Upper lobe of right lung (tissue), 1 donor: ENCODE data around the gene CRHR1. TPM values are rescaled to one million over a fixed set of nuclear protein-coding genes. Genes with fewer than 3 reads are reported as not detected.

Source experiments
- ATAC-seq: fragments of 200-7000 bp; cut with Tn5 transposase; one replicate; pipeline ENCODE4 v1.9.1; 2020; ENCODE audit warnings: mild to moderate bottlenecking, moderate library complexity
- DNase-seq: peaks from one replicate; pipeline ENCODE4 v3.0.0-alpha.2; 2020
- H3K27ac ChIP-seq: fragments of 200-600 bp; one replicate; pipeline ENCODE4 v1.8.0; 2022
- H3K27me3 ChIP-seq: fragments of 200-600 bp; one replicate; pipeline ENCODE4 v1.8.0; 2022; ENCODE audit warnings: mild to moderate bottlenecking
- H3K36me3 ChIP-seq: fragments of 200-600 bp; one replicate; pipeline ENCODE4 v1.8.0; 2022
- H3K4me1 ChIP-seq: fragments of 200-600 bp; one replicate; pipeline ENCODE4 v1.8.0; 2022
- H3K4me3 ChIP-seq: fragments of 200-600 bp; one replicate; pipeline ENCODE4 v1.8.0; 2022; ENCODE audit warnings: mild to moderate bottlenecking
- H3K9me3 ChIP-seq: fragments of 200-600 bp; one replicate; pipeline ENCODE4 v1.8.0; 2022
- intact Hi-C: fragments of 100-400 bp; cut with DNase I; formaldehyde crosslinking; loops from one replicate; pipeline ENCODE4 v1.11.0; 2022
- total RNA-seq: library from RNA; stranded (reverse); fragmentation: NEBNext Ultra II Directional; extraction: Animal tissue kit (Norgen Biotek cat#: 25700); gene quantifications from one replicate; pipeline ENCODE4 v1.2.1, GENCODE V29; 2021
- TF ChIP-seq, protein P1 (sequence below): fragments of 200-600 bp; IDR thresholded peaks from one replicate; pipeline ENCODE4 v1.8.0; 2022; ENCODE audit warnings: antibody characterized with exemption
- donor health status: DM: no; HTN: yes; CAD: no; lungs with severe emphysema.

The CRHR1 gene
- total RNA-seq, 1 donor from 2014 or later = not detected

DNA sequence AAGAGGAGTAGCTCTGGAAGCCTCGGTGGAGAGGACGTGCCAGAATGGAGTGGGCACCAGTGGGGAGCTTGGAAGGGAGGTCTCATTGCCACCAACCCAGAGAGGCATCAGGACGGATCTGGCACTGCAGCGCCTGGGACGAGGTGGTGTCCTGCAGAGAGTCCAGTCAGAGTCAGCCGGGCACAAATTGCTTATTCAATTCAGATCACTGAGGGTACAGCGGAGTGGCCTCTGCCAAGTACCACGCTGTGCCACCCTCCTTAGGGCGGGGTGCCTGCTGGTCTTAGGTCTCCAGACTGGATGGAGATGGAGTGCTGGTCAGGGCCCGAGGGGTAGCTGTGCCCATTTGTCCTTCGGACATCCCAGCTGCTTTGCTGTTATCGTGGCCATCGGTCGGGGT lies 41.7 kb downstream of the CRHR1 start:
- no peak overlapping the region for H3K4me3 ChIP-seq
- no peaks in the 10 kb centered on the region for H3K9me3 ChIP-seq
- TF ChIP-seq, protein P1, sequence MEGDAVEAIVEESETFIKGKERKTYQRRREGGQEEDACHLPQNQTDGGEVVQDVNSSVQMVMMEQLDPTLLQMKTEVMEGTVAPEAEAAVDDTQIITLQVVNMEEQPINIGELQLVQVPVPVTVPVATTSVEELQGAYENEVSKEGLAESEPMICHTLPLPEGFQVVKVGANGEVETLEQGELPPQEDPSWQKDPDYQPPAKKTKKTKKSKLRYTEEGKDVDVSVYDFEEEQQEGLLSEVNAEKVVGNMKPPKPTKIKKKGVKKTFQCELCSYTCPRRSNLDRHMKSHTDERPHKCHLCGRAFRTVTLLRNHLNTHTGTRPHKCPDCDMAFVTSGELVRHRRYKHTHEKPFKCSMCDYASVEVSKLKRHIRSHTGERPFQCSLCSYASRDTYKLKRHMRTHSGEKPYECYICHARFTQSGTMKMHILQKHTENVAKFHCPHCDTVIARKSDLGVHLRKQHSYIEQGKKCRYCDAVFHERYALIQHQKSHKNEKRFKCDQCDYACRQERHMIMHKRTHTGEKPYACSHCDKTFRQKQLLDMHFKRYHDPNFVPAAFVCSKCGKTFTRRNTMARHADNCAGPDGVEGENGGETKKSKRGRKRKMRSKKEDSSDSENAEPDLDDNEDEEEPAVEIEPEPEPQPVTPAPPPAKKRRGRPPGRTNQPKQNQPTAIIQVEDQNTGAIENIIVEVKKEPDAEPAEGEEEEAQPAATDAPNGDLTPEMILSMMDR = no peak
- no peak for DNase-seq
- no peaks in the 10 kb centered on the region for H3K4me1 ChIP-seq
- ATAC-seq = no peak
- intact Hi-C loops = no loop called here
- H3K27ac ChIP-seq = no peak overlapping the region
- no peaks in the 10 kb centered on the region for H3K36me3 ChIP-seq
- peaks cover 19% of the 10 kb centered on the region for H3K27me3 ChIP-seq

DNA sequence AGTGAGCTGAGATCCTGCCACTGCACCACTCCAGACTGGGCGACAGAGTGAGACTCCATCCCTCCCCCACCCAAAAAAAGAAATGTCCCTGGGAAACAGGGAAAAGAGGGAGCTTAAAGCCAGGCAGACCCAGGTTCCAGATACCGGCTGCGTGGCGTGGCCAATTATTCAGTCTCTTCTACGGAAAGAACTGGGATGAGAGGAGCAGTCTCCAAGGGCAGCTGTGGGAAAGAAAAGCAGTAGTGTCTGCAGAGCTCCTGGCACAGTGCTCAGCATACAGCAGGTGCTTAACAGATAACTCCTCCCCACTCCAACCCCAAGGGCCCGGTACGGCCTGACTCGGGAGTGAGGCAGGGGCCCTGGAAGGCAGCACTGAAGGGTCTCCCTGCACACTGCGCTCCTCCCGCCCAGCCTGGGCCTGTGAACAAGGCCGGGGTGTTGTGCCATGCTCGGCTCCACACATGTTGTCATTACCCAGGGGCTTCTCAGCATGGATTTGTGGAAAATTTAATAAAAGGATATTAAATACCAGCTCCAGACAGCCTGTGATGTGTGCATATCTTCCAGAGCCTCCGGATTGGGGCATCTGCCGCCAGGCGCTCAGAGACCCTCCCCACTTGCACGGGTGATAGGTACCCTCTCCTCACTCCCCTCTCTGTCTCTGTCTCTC lies 42.9 kb downstream of the CRHR1 start:
- ATAC-seq = no peak
- Histone ChIP-seq H3K27ac (no peak overlapping the region), H3K36me3 (no peaks in the 10 kb centered on the region), H3K4me3 (no peak overlapping the region), H3K4me1 (no peaks in the 10 kb centered on the region), H3K9me3 (no peaks in the 10 kb centered on the region), H3K27me3 (peaks cover 16% of the 10 kb centered on the region)
- DNase-seq = no peak
- TF ChIP-seq, protein P1 = no peak
- intact Hi-C loops = no loop called here

DNA sequence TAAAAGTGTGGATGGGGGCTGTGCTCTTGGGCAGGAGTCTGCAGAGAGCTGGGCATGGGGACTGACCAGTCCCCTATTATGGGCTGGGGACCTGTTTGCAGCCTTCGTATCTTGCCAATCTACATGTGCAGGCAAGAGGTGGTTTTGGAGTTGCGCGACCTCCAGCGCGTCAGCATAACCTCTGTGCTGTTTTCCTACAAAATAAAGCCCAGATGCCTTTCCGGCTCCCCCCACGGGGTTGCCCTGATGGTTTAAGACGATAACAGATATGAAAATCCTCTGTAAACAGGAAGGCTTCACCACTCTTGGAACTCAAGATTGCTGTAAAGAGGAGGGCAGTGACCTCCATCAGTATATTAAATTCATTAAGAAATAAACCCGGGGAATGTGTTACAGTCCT lies 44.1 kb downstream of the CRHR1 start:
- intact Hi-C loops = no loop called here
- TF ChIP-seq, protein P1 = no peak
- no peaks in the 10 kb centered on the region for H3K4me1 ChIP-seq
- DNase-seq = no peak
- no peaks in the 10 kb centered on the region for H3K36me3 ChIP-seq
- no peak overlapping the region for H3K27ac ChIP-seq
- no peak for ATAC-seq
- no peak overlapping the region for H3K4me3 ChIP-seq
- H3K27me3 ChIP-seq = peaks cover 21% of the 10 kb centered on the region
- no peaks in the 10 kb centered on the region for H3K9me3 ChIP-seq

DNA sequence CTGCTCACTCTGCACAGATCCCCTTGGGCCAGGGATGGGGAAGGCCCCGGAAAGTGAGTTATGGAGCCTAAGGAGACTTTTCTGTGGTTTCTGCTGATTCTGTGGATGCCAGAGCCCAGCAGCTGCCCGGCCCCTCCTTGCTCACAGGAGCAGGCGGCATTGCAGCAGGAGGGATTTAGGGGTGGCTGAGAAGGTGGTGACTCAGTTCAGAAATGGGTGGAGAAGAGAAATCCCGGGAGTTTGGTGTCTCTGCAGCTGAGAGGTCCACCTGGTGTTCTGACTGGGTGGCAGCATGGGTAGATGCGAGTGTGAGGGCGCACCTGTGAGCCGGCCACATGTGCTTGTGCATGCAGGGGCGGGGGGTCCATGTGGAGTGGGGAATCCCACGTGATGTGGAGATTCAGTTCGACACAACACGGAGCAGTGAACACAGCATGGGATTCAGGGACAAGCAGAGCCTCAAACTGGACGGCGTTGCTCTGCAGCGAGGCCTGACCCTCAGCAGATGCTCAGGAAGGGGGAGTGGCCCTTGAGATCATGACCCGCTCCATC lies 44.5 kb downstream of the CRHR1 start:
- no peak overlapping the region for H3K27ac ChIP-seq
- TF ChIP-seq, protein P1 = no peak
- H3K4me1 ChIP-seq = no peaks in the 10 kb centered on the region
- ATAC-seq = no peak
- intact Hi-C loops = no loop called here
- no peak for DNase-seq
- peaks cover 21% of the 10 kb centered on the region for H3K27me3 ChIP-seq
- H3K4me3 ChIP-seq = no peak overlapping the region
- H3K36me3 ChIP-seq = no peaks in the 10 kb centered on the region
- H3K9me3 ChIP-seq = no peaks in the 10 kb centered on the region

DNA sequence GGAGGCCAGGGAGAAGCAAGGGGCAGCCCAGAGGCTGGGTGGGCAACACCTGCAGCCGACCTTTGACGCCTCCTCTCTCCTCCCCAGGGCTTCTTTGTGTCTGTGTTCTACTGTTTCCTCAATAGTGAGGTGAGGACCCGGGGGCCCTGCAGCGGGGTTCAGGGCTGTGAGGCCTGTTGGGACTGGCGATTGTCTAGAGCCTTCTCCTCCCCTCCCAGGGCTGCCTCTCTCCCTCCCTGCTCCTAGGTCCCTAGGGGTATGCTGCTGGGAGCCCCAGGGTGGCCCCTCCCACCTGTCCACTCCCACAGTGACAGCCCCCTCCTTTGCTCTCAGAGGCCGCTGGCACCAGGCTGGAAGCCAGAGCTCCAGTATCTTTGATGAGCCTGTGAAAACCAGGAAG lies 49.8 kb downstream of the CRHR1 start:
- TF ChIP-seq, protein P1 = no peak
- no peaks in the 10 kb centered on the region for H3K9me3 ChIP-seq
- DNase-seq (no peak), ATAC-seq (no peak)
- H3K27me3 ChIP-seq = peaks cover 21% of the 10 kb centered on the region
- H3K27ac ChIP-seq = no peak overlapping the region
- no peaks in the 10 kb centered on the region for H3K36me3 ChIP-seq
- H3K4me1 ChIP-seq = no peaks in the 10 kb centered on the region
- intact Hi-C loops = loop anchor here (10.0 kb wide), 1 partner anchor 189 kb away; no protein-coding TSS in a partner anchor
- H3K4me3 ChIP-seq = no peak overlapping the region
